PC-3 (cell line): ENCODE data around the gene GUSB. TPM values are rescaled to one million over a fixed set of nuclear protein-coding genes. Genes with fewer than 3 reads are reported as not detected.

Source experiments
- ATAC-seq: fragments of 200-7000 bp; cut with Tn5 transposase; 2 replicates; pipeline ENCODE4 v1.9.1; 2020; ENCODE audit warnings: mild to moderate bottlenecking, moderate library complexity
- BruUV-seq: library from RNA; stranded (reverse); fragments of 400-500 nt; replicated peaks from 2 replicates; lab custom pipeline; 2021; lab: Mats Ljungman, UMichigan
- CTCF ChIA-PET: fragments of 300-600 bp; sonication (Branson Sonifier 250); formaldehyde crosslinking; loops from one replicate; lab custom pipeline; 2022; ENCODE audit warnings: antibody characterized with exemption; lab: Charles Lee
- POLR2A ChIA-PET: fragments of 300-600 bp; sonication (Branson Sonifier 250); formaldehyde crosslinking; loops from one replicate; lab custom pipeline; 2022; ENCODE audit warnings: antibody characterized with exemption; ENCODE audit not compliant: unreplicated experiment; lab: Charles Lee
- DNase-seq: peaks from one replicate; pipeline ENCODE4 v3.0.0-alpha.2; 2015
- H2AFZ ChIP-seq: fragments of 300-600 bp; sonication (generic); 2 replicates; pipeline ENCODE4 v1.6.0; 2016; ENCODE audit warnings: antibody characterized with exemption, low read length
- H3F3A ChIP-seq: fragments of 300-600 bp; sonication (generic); one replicate; pipeline ENCODE4 v1.6.0; 2017; ENCODE audit warnings: antibody characterized with exemption, low read length, control low read depth, mild to moderate bottlenecking; ENCODE audit not compliant: unreplicated experiment
- H3K27ac ChIP-seq: fragments of 300-600 bp; sonication (generic); 2 replicates; pipeline ENCODE4 v1.5.1; 2016; ENCODE audit warnings: mild to moderate bottlenecking, low read length
- H3K27me3 ChIP-seq: fragments of 300-600 bp; sonication (generic); 2 replicates; pipeline ENCODE4 v1.6.1; 2016; ENCODE audit warnings: low read length, mixed read lengths
- H3K36me3 ChIP-seq: fragments of 300-600 bp; sonication (generic); 2 replicates; pipeline ENCODE4 v1.6.1; 2016; ENCODE audit warnings: low read depth, mixed run types, low read length, mixed read lengths
- H3K4me1 ChIP-seq: fragments of 300-600 bp; sonication (generic); 2 replicates; pipeline ENCODE4 v1.5.1; 2016; ENCODE audit warnings: low read length; ENCODE audit not compliant: insufficient read depth
- H3K4me2 ChIP-seq: fragments of 300-600 bp; sonication (generic); 2 replicates; pipeline ENCODE4 v1.6.0; 2016; ENCODE audit warnings: low read length
- H3K4me3 ChIP-seq: fragments of 300-600 bp; sonication (generic); 2 replicates; pipeline ENCODE4 v1.5.1; 2016; ENCODE audit warnings: mild to moderate bottlenecking, low read length, mixed read lengths
- H3K79me2 ChIP-seq: fragments of 300-600 bp; sonication (generic); 2 replicates; pipeline ENCODE4 v1.6.1; 2017; ENCODE audit warnings: low read length, mixed read lengths
- H3K9ac ChIP-seq: fragments of 300-600 bp; sonication (generic); 2 replicates; pipeline ENCODE4 v1.6.0; 2016; ENCODE audit warnings: mild to moderate bottlenecking, low read length
- H3K9me2 ChIP-seq: fragments of 300-600 bp; sonication (generic); replicated peaks from 2 replicates; pipeline ENCODE4 v1.6.1; 2016; ENCODE audit warnings: mixed run types, low read length, mixed read lengths
- H3K9me3 ChIP-seq: fragments of 300-600 bp; sonication (generic); 2 replicates; pipeline ENCODE4 v1.6.1; 2016; ENCODE audit warnings: low read length, mixed read lengths
- H4K20me1 ChIP-seq: fragments of 300-600 bp; sonication (generic); 2 replicates; pipeline ENCODE4 v1.6.1; 2016; ENCODE audit warnings: low read length, mixed read lengths
- EZH2 ChIP-seq: fragments of 300-600 bp; sonication (generic); IDR thresholded peaks from one replicate; pipeline ENCODE4 v1.6.1; 2017; ENCODE audit warnings: antibody characterized with exemption, mild to moderate bottlenecking, low read length; ENCODE audit not compliant: unreplicated experiment
- EZH2phosphoT487 ChIP-seq: fragments of 300-600 bp; sonication (generic); IDR thresholded peaks from 2 replicates; pipeline ENCODE4 v1.6.1; 2018; ENCODE audit warnings: mild to moderate bottlenecking, antibody characterized with exemption, low read length, borderline replicate concordance
- intact Hi-C: fragments of 100-400 bp; cut with micrococcal nuclease; formaldehyde crosslinking; loops from 2 replicates; pipeline ENCODE4 v1.9.0; 2023
- total RNA-seq: library from RNA; depleted of rRNA; stranded (reverse); fragments of >200 nt; gene quantifications from 2 replicates; pipeline ENCODE4 v1.2.3, GENCODE V29; 2014
- TF ChIP-seq, protein P1 (sequence below): fragments of 300-600 bp; sonication (generic); conservative IDR thresholded peaks from 2 replicates; pipeline ENCODE4 v1.5.1; 2017; ENCODE audit warnings: antibody characterized with exemption, low read depth, mild to moderate bottlenecking, low read length

GUSB gene
- total RNA-seq, 1 experiment from 2014 or later = 37.4 TPM

DNA sequence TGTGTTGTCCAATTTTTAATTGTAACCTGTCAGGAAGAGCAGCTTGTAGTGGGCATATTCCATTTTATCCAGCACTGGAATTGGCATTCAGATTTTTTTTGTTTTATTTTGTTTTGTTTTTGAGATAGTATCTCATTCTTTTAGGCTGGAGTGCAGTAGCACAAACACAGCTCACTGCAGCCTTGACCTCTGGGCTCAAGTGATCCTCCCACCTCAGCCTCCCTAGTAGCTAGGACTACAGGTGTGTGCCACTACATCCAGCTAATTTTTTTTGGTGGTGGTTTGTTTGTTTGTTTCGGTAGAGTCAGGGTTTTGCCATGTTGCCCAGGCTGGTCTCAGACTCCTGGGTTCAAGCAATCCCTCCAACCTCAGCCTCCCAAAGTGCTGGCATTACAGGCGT is 44.7 kb downstream of the GUSB start:
- H3K4me3 ChIP-seq = no peak overlapping the region
- BruUV-seq = no TSS peak
- ChIA-PET CTCF (no interaction called here), POLR2A (no interaction called here)
- H3K36me3 ChIP-seq = 0 out of 2 replicates have a peak, but pooled peaks cover 3% of the 10 kb centered on the region
- H4K20me1 ChIP-seq = peaks cover 4% of the 10 kb centered on the region; the same call in 1 of the 2 replicates
- no peak overlapping the region for H3K9ac ChIP-seq
- TF ChIP-seq, protein P1, sequence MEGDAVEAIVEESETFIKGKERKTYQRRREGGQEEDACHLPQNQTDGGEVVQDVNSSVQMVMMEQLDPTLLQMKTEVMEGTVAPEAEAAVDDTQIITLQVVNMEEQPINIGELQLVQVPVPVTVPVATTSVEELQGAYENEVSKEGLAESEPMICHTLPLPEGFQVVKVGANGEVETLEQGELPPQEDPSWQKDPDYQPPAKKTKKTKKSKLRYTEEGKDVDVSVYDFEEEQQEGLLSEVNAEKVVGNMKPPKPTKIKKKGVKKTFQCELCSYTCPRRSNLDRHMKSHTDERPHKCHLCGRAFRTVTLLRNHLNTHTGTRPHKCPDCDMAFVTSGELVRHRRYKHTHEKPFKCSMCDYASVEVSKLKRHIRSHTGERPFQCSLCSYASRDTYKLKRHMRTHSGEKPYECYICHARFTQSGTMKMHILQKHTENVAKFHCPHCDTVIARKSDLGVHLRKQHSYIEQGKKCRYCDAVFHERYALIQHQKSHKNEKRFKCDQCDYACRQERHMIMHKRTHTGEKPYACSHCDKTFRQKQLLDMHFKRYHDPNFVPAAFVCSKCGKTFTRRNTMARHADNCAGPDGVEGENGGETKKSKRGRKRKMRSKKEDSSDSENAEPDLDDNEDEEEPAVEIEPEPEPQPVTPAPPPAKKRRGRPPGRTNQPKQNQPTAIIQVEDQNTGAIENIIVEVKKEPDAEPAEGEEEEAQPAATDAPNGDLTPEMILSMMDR = no peak
- TF ChIP-seq EZH2phosphoT487 (no peak), EZH2 (no peak)
- intact Hi-C loops = loop anchor here (10.0 kb wide), 1 partner anchor 52 kb away; no protein-coding TSS in a partner anchor
- H3K27ac ChIP-seq = no peak overlapping the region
- H3K4me2 ChIP-seq = no peak overlapping the region
- H3K4me1 ChIP-seq = 0 out of 2 replicates have a peak, but pooled peaks cover 6% of the 10 kb centered on the region
- no peak overlapping the region for H2AFZ ChIP-seq
- no peaks in the 10 kb centered on the region for H3K9me2 ChIP-seq
- DNase-seq (no peak), ATAC-seq (no peak)
- peaks cover 21% of the 10 kb centered on the region for H3K79me2 ChIP-seq
- H3K9me3 ChIP-seq = no peaks in the 10 kb centered on the region
- no peaks in the 10 kb centered on the region for H3K27me3 ChIP-seq
- no peaks in the 10 kb centered on the region for H3F3A ChIP-seq

DNA sequence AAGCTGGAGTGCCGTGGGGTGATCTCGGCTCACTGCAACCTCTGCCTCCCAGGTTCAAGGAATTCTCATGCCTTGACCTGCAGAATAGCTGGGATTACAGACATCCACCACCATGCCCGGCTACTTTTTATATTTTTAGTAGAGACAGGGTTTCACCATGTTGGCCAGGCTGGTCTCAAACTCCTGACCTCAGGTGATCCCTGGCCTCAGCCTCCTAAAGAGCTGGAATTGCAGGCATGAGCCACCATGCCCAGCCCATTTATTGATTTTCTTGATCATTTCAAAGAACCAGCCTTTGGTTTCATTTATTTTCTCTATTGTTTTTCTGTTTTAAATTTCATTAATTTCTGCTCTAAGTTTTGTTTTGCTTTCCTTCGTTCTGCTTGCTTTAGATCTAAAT is 50.3 kb downstream of the GUSB start:
- peaks cover 4% of the 10 kb centered on the region; the same call in 1 of the 2 replicates for H4K20me1 ChIP-seq
- H3K79me2 ChIP-seq = peaks cover 30% of the 10 kb centered on the region
- no TSS peak for BruUV-seq

More for the DNA sequence above, 50.3 kb downstream of the GUSB start:
- Histone ChIP-seq H3K4me3 (no peak overlapping the region), H3K9me2 (no peaks in the 10 kb centered on the region), H3K36me3 (no peaks in the 10 kb centered on the region), H2AFZ (no peak overlapping the region), H3F3A (no peaks in the 10 kb centered on the region), H3K9ac (no peak overlapping the region), H3K27me3 (no peaks in the 10 kb centered on the region), H3K9me3 (no peaks in the 10 kb centered on the region), H3K27ac (no peak overlapping the region), H3K4me1 (no peaks in the 10 kb centered on the region), H3K4me2 (no peak overlapping the region)
- TF ChIP-seq EZH2 (no peak), EZH2phosphoT487 (no peak)
- TF ChIP-seq, protein P1 = no peak
- POLR2A ChIA-PET = no interaction called here
- ATAC-seq = no peak
- intact Hi-C loops = loop anchor here (10.0 kb wide), 1 partner anchor 47 kb away; no protein-coding TSS in a partner anchor
- no peak for DNase-seq
- CTCF ChIA-PET = no interaction called here
